Epithelial cell of proximal tubule (primary cell): ENCODE results near the gene GRWD1. TPM values are rescaled to one million over a fixed set of nuclear protein-coding genes. Genes with fewer than 3 reads are reported as not detected.

Experiments used
- DNase-seq: peaks from one replicate; pipeline ENCODE4 v3.0.0-alpha.2; 2011; ENCODE audit warnings: low read depth
- H3K4me3 ChIP-seq: 2 replicates; pipeline ENCODE4 v1.5.1; 2011; ENCODE audit warnings: low read depth, mild to moderate bottlenecking, low read length
- total RNA-seq: library from RNA; depleted of rRNA; stranded (reverse); fragments of >200 nt; gene quantifications from 2 replicates; pipeline ENCODE4 v1.2.3, GENCODE V29; 2015
- TF ChIP-seq, protein P1 (sequence below): conservative IDR thresholded peaks from 2 replicates; pipeline ENCODE4 v1.5.1; 2012; ENCODE audit warnings: low read depth, mild to moderate bottlenecking, low read length

The GRWD1 gene
- total RNA-seq, 1 donor from 2014 or later: 51.2 TPM

DNA sequence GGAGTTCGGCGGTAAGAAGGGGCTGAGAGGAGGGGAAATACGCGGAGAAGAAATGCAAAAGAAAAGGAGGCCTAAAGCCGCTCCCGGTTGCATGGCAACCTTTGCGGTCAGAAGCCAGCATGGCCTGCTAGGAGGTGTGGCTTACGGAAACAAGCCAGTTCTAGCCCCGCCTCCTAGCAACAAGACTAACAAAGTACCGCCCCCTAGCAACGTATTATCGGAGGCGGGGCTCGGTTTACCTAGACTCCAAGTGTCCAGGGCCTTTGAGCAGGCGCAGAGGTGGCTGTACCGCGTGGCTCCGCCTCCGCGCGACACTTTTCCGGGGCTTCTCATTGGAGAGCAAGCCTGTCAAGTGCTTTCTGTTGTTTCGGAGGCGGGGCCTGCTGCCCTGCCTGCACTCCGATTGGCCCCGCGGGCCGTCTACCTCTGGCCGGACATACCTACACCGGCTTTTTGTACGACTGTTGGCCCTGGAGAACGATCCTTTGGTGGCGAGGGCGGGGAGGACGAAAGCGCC lies 23.0 kb downstream of the GRWD1 start:
- TF ChIP-seq, protein P1, sequence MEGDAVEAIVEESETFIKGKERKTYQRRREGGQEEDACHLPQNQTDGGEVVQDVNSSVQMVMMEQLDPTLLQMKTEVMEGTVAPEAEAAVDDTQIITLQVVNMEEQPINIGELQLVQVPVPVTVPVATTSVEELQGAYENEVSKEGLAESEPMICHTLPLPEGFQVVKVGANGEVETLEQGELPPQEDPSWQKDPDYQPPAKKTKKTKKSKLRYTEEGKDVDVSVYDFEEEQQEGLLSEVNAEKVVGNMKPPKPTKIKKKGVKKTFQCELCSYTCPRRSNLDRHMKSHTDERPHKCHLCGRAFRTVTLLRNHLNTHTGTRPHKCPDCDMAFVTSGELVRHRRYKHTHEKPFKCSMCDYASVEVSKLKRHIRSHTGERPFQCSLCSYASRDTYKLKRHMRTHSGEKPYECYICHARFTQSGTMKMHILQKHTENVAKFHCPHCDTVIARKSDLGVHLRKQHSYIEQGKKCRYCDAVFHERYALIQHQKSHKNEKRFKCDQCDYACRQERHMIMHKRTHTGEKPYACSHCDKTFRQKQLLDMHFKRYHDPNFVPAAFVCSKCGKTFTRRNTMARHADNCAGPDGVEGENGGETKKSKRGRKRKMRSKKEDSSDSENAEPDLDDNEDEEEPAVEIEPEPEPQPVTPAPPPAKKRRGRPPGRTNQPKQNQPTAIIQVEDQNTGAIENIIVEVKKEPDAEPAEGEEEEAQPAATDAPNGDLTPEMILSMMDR: no peak
- peak overlapping the region; percentile 71 for H3K4me3 ChIP-seq
- peak; percentile 97 for DNase-seq

DNA sequence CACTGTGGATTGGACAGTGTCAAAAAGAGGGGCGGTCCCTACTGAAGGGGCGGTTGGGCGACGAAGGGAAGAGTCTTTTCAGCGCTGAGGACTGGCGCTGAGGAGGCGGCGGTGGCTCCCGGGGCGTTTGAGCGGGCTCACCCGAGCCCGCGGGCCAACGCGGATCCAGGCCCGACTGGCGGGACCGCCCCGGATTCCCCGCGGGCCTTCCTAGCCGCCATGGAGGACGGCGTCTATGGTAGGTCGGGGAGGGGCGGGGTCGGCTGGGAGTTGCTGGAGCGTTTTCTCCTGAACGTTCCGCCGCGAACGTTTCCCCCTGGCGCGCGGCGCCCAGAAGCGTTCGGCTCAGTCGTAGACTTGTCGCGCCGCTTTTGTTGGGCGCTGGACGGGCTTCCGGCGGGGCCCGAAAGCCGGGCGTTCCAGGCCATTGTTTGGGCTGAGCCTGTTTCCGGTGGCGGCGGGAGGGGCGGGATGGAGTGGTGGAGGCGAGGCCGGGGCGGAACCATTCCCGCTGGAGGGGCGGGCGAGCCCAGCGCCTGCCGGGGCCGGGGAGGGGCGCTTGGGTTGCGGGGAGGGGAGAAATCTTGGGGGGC lies 23.6 kb downstream of the GRWD1 start, which contains the start of gene CYTH2:
Gene CYTH2, plus strand, starts transcription at position 81 of the 593 bp plus-strand sequence. Its CDS starts 139 bp downstream, at position 220.
- DNase-seq: no peak
- TF ChIP-seq, protein P1: no peak
- peak within 1 kb of the TSS; percentile 71 for H3K4me3 ChIP-seq

DNA sequence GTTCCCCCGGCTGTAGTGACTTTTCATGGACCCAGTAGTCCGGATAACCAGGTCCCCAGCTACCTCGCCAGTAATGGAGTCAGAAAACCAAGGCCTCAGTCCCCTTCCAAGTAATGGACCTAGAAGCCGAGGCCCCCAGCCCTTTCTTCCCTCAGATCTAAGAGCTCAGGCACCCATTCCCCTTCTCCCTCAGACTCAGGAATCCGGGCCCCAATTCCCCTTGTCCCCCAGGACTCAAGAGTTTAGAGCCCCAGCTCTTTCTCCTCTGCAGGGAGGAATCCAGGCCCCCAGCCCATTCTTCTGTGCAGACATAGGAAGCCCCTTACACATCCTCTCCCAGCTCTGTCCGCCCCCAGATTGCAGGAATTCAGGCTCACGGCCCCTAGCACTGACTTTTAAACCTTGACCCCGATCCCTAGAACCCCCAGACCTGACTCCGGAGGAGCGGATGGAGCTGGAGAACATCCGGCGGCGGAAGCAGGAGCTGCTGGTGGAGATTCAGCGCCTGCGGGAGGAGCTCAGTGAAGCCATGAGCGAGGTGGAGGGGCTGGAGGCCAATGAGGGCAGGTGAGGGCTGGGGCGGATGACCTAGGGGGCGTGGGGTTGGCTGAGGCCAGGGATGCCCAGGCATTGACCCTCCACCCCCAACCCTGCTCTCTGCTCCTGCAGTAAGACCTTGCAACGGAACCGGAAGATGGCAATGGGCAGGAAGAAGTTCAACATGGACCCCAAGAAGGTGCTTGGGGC lies 24.3 kb downstream of the GRWD1 start:
- DNase-seq: no peak
- TF ChIP-seq, protein P1: no peak
- peak overlapping the region; percentile 71 for H3K4me3 ChIP-seq

DNA sequence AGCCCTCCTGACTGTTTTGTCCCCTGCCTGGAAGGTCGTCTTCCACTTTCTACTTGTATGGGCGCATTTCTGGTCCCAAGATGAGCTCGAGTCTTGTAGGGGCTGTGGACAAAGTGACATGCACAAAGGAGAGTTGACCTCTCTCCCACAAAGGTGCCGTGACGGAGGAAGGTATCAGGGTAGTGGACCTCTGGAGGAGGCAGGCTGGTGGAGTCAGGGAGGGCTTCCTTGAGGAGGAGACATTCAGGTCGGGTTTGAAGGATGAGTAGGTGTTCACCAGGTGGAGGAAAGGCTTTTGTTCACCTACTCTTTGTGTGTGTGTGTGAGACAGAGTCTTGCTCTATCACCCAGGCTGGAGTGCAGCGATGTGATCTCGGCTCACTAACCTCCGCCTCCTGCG lies 25.1 kb downstream of the GRWD1 start:
- TF ChIP-seq, protein P1: no peak
- H3K4me3 ChIP-seq: no peak overlapping the region
- DNase-seq: no peak

DNA sequence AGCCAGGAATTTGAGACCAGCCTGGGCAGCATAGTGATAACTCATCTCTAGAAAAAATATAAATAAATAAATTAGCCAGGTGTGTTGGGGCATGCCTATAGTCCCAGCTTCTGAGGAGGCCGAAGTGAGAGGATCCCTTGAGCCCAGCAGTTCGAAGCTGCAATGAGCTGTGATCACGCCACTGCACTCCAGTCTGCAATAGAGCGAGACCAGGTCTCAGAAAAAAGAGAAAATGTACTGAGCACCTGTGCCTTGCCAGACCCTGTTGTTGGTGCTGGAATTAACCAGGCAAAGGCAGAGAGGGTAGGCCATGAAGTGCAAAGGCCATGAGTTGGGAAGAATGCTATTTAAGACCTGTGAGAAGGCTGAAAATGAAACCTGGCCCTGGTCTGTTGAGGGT lies 26.1 kb downstream of the GRWD1 start:
- DNase-seq: no peak
- TF ChIP-seq, protein P1: no peak
- no peak overlapping the region for H3K4me3 ChIP-seq

DNA sequence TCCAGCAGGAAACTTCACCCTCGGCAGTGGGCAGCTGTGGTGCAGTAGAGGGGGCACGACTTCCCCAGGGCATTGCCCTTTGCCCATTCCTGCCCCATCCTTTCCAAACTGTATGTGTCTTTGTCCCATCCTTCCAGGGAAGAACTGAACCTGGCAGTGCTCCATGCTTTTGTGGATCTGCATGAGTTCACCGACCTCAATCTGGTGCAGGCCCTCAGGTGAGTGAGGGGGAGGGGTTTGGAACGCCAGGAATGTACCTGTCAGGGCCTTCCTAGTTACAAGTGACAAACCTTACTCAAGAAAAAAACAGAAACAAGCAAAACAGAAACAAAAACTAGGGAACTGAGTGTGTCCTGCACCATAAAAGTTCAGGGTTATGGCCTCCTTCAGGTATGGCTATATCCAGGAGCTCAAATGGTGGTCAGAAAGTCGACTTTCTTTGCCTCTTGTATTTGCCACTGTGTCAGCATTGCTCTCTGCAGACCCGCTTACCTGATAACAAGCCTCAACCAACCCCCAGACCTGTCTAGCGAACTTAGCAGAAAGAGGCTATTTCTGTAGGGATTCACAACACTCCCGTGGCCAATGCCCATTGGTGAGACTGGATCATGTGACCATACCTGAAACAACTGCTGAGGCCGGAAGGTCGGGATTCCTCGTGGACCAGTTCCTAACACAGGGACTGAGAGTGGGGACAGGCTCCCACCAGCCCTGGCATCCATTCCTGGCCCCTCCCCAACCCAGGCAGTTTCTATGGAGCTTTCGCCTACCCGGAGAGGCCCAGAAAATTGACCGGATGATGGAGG lies 27.6 kb downstream of the GRWD1 start:
- TF ChIP-seq, protein P1: no peak
- H3K4me3 ChIP-seq: no peak overlapping the region
- no peak for DNase-seq
